Skin of body (tissue), 2 donors: ENCODE results near the gene KIAA0040. TPM values are rescaled to one million over a fixed set of nuclear protein-coding genes. Genes with fewer than 3 reads are reported as not detected.
A peak's percentile ranks its signal among the peaks of the same experiment; 100 is the strongest.
"Not testable (repeated sequence)": the region's sequence is repeated elsewhere in the genome, so short reads cannot be mapped to it uniquely, and the experiment has no call there.

Experiments used
- DNase-seq: peaks from one replicate; lab custom pipeline; 2025; lab: John Stamatoyannopoulos, UW
- total RNA-seq: library from RNA; depleted of rRNA; stranded (reverse); fragments of >200 nt; gene quantifications from one replicate; pipeline ENCODE4 v1.2.3, GENCODE V29; 2014

KIAA0040 gene
- total RNA-seq, 1 donor from 2014 or later, result 8.7 TPM

- no peak for DNase-seq
Observed at GRCh38 chr1:175137369-175137768, 55.2 kb downstream of the KIAA0040 start.

DNA sequence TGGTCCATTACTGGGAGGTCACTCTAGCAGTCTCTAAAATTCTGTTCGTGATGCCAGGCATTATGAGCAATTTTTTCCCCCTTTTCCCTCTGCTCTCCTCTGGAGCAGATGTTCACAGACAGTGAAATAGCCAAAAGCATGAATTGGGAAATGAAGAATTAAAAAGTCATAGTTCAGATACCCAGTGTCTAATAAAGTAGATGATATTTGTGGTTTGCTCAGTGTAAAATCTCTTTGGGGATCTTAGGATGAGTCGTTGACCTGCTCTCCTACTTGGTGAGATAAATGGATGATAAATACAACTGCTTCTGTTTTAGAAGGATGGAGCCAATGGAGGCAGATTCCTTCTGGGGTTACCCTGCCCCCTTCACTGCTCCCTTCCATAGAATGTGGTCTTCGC, 56.3 kb downstream of the KIAA0040 start:
- no peak for DNase-seq

GRCh38 chr1:175134500-175134899, 58.1 kb downstream of the KIAA0040 start:
- no peak for DNase-seq

DNA sequence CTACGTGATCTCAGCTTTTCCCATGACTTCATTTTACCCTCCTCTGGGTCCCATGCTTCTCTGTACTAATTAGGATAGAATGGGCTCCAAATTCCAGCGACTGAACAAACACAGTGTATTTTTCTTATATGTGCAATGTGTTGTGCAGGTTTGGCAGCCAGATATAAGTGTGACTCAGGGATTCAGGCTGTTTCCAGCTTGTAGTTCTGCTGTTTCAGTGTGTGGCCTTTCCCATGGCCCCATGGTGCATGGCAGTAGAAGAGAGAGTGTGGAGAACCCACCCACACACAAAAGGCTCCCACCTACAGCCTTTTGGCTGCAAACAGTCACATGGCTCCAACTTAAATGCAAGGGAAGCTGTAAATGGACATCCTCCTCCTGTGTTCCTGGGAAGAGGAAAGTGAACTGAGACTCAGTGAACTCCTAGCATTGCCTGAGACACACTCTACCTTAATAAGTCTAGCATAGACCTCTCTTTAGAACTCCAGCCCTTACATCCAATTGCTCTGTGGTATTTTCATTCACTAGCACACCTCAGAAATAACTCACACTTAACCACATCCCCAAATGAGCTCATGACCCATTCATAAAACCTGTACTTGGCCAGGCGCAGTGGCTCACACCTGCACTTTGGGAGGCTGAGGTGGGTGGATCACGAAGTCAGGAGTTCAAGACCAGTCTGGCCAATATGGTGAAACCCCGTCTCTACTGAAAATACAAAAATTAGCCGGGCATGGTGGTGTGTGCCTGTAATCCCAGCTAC, 58.7 kb downstream of the KIAA0040 start:
- DNase-seq, result peak; percentile 51

DNA sequence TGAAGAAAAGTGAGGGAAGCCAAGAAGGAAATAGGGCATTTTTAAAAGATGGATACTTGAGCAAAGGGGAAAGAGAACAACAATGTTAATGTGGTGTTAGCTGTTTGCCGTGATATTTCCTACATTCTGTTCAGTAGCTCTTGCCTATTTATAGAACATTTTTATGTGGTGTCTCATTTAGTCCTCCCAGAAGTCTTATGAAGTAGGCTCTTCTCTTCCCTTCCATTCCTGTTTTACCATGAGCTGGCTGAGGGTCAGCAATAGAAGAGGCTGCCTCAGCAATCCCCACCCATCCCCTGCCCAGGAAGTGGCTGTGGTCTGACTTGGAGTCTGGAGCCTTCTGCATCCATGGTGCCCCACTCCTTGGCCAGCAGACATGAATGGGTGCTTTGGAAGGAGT, 60.1 kb downstream of the KIAA0040 start:
- DNase-seq, result peak; percentile 41

GRCh38 chr1:175131095-175131494, 61.5 kb downstream of the KIAA0040 start:
- DNase-seq, result peak; percentile 46

GRCh38 chr1:175130649-175131045, 61.9 kb downstream of the KIAA0040 start:
- no peak for DNase-seq

GRCh38 chr1:175129997-175130648, 62.5 kb downstream of the KIAA0040 start:
- peak; percentile 25 for DNase-seq

DNA sequence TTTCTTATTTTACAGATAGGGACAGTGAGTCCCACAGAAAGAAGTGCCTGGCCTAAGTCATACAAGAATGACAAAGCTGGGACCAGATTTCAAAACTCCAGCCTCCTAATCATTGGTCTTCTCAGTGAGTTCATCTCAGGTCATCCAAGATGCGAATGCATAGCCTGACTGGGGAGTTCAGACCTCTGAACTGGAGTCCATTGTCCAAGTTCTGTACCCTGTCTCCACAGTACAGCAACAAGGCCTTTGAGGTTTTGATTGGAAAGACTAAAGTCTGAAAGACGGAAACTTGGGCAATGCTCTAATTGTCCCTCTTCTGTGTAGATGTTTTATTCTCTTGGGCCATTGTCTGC, 63.0 kb downstream of the KIAA0040 start:
- no peak for DNase-seq

- DNase-seq, result peak; percentile 93
Observed at GRCh38 chr1:175129182-175129581, 63.4 kb downstream of the KIAA0040 start.

DNA sequence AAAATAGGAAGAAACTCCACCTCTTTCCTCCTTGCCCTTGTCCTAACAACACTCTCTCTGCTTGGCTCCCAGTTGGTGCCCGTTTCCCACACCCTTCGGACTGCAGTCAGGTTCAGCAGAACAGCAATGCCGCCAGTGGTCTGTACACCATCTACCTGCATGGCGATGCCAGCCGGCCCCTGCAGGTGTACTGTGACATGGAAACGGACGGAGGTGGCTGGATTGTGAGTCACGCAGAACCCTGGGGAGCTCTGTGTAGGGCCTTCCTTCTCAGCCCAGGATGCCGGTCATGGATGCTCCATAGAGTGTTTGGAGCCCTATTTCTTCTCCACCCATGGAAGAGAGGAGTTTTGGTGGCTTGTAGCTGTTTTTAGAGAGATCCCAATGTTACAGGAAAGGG, 64.1 kb downstream of the KIAA0040 start:
- no peak for DNase-seq

DNA sequence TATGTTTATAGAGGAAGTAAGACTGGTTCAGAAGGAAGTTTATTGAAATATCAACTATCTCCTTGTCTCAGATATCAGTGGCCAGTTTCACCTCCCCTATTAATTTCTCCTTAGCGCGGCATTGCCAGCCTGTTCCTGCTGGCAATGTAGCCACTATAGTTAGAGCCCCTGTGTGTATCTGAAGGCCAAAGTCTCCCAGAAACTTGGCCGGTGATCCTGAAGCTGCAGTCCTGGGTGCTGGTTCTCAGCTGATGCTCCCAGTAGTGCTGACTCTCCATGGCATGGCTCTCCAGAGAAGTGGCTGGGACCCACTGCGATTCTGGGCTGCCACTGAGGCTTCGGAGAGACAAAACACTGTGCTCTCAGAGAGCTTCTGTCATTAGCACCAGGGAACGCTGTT, 65.0 kb downstream of the KIAA0040 start:
- DNase-seq, result no peak

- DNase-seq, result no peak
Observed at GRCh38 chr1:175126347-175126746, 66.2 kb downstream of the KIAA0040 start.

DNA sequence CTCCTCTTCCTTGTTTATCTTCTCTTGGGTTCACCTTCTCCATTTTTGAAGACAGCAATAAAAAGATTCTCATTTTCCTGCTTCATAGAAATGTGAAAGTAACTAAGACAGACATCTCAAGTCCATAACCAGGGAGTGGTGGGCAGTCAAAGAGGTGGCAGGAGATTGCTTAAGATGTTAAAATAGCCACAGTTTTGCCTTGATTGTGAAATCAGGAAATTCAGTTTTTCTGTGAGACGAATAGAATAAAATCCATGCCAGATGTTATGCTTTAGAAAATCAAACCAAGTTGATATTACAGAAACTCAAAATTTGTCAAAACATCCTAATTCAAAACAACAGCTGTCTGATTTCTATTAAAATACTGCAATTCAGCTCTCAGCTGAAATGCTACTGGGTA, 67.7 kb downstream of the KIAA0040 start:
- DNase-seq, result peak; percentile 52

DNA sequence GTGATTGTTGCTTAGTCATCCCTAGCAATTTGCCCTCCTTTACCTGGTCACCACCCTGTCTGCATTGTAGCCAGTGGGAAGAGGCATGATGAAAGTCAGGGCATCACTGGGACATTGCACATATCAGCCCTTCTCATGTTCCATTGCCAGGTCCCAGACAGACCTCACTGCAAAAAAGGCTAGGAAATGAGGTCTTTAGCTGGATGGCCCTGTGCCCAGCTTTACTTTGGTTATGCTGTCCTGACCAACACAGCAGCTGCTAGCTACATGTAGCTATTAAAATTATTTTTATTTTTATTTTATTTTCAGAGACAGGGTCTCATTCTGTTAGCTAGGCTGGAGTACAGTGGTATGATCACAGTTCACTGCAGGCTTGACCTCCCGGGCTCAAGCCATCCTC, 72.1 kb downstream of the KIAA0040 start:
- no peak for DNase-seq

DNA sequence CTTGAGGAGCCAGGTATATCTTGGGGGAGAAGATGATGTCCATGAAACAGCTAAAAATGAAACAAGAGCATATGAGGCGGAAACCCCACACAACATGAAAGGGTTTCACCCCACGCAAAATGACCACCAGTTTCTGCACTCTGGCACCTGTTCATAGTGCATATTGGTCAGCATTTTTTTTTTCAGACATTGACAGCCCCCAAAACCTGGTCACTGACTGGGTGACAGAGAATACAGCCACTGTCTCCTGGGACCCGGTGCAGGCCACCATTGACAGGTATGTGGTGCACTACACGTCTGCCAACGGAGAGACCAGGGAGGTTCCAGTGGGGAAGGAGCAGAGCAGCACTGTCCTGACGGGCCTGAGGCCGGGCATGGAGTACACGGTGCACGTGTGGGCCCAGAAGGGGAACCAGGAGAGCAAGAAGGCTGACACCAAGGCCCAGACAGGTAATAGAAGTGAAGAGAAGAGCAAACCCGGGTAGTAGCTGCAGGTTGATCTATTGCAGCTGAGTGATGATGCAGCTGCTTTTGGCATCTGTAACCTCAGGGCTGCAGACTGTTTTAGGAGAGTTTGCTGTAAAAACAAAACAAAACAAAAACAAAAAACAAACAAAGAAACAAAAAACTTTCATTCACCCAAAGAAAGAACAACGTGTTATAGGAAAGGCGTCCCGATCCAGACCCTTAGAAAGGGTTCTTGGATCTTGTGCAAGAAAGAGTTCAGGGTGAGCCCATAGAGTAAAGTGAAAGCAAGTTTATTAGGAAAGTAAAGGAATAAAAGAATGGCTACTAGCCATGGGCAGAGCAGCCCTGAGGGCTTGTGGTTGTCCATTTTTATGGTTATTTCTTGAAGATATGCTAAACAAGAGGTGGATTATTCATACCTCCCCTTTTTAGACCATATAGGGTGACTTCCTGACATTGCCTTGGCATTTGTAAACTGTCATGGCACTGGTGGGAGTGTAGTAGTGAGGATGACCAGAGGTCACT, 73.9 kb downstream of the KIAA0040 start:
- no peak for DNase-seq

DNA sequence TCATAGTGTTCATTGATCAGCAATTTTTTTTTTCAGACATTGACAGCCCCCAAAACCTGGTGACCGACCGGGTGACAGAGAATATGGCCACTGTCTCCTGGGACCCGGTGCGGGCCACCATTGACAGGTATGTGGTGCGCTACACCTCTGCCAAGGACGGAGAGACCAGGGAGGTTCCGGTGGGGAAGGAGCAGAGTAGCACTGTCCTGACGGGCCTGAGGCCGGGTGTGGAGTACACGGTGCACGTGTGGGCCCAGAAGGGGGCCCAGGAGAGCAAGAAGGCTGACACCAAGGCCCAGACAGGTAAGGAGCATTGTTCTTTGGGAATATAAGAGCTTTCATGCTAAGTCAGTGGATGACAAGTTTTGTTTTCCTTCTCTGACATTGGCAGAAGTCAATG, 75.7 kb downstream of the KIAA0040 start:
- DNase-seq, result no peak

GRCh38 chr1:175116210-175116798, 76.3 kb downstream of the KIAA0040 start:
- DNase-seq, result no peak

- no peak for DNase-seq
Observed at GRCh38 chr1:175114996-175115395, 77.6 kb downstream of the KIAA0040 start.

DNA sequence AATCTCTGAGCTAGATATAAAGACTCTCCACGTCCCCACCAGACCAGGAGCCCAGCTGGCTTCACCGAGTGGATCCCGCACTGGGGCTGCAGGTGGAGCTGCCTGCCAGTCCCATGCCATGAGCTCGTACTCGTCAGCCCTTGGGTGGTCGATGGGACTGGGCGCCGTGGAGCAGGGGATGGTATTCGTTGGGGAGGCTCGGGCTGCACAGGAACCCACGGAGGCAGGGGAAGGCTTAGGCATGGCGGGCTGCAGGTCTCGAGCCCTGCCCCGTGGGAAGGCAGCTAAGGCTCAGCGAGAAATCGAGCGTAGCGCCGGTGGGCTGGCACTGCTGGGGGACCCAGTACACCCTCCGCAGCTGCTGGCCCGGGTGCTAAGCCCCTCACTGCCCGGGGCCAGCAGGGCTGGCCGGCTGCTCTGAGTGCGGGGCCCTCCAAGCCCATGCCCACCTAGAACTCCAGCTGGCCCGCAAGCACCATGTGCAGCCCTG, 84.2 kb downstream of the KIAA0040 start:
- not testable (repeated sequence) for DNase-seq
